Effector memory CD4-positive, alpha-beta T cell (primary cell): ENCODE results near the gene KCNMB2.

ENCODE experiments used
- DNase-seq, 3 donors: peaks; one replicate each; pipeline ENCODE4 v3.0.0-alpha.2; 2020
- H3K27ac ChIP-seq: 2 replicates; pipeline ENCODE4 v1.7.0; 2013; ENCODE audit warnings: mild to moderate bottlenecking, low read length, moderate library complexity; ENCODE audit not compliant: insufficient read depth, poor library complexity, severe bottlenecking
- H3K27me3 ChIP-seq: replicated peaks from 2 replicates; pipeline ENCODE4 v1.7.0; 2013; ENCODE audit warnings: mild to moderate bottlenecking, low read length; ENCODE audit not compliant: insufficient read depth, control insufficient read depth, poor library complexity, severe bottlenecking
- H3K36me3 ChIP-seq: 2 replicates; pipeline ENCODE4 v1.7.0; 2013; ENCODE audit warnings: mild to moderate bottlenecking, low read length, moderate library complexity; ENCODE audit not compliant: control insufficient read depth, insufficient read depth
- H3K4me1 ChIP-seq: 2 replicates; pipeline ENCODE4 v1.7.0; 2013; ENCODE audit warnings: low read length, mild to moderate bottlenecking; ENCODE audit not compliant: control insufficient read depth, insufficient read depth, poor library complexity, severe bottlenecking
- H3K4me3 ChIP-seq: 2 replicates; pipeline ENCODE4 v1.7.0; 2013; ENCODE audit warnings: low read length, low read depth, mild to moderate bottlenecking; ENCODE audit not compliant: insufficient read depth, poor library complexity, severe bottlenecking
- H3K9me3 ChIP-seq: 2 replicates; pipeline ENCODE4 v1.7.0; 2013; ENCODE audit warnings: mild to moderate bottlenecking, low read length, moderate library complexity; ENCODE audit not compliant: control insufficient read depth

KCNMB2 gene

DNA sequence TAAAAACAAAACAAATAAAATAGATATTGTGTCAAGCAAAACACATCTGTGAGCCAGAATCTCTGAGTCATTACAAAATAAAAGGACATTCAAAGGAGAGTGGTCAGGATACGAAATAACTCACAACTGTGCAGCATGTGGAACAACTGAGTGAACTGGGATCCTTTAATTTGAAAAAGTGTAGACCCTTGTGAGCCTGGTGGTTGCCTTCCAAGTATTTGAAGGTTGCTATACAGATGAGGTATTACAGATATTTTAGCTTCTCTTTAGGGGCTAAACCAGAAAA, 26.7 kb downstream of the KCNMB2 start:
- Histone ChIP-seq H3K36me3 (no peaks in the 10 kb centered on the region), H3K4me1 (no peaks in the 10 kb centered on the region), H3K27me3 (no peaks in the 10 kb centered on the region), H3K4me3 (no peak overlapping the region), H3K27ac (no peak overlapping the region), H3K9me3 (no peaks in the 10 kb centered on the region)
- DNase-seq, result no peak

DNA sequence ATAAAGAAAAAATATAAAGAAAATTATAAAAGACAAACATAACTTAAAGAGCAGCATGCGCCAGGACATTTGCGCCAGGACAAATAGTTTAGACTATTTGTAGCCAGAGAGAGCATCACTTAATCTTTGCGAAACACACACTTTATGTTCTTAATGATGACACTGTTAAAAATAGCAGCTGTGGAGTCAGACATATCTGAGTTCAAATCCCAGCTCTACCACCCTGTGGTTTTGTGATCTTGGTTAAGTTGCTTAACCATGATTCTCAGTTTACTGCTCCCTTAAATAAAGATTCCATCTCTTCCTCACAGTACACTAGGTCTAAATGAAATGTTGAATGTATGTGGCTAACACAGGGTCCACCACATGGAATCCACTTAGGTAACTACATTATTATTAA, 31.4 kb downstream of the KCNMB2 start:
- no peak overlapping the region for H3K27ac ChIP-seq
- no peaks in the 10 kb centered on the region for H3K27me3 ChIP-seq
- H3K36me3 ChIP-seq, result no peaks in the 10 kb centered on the region
- no peak for DNase-seq
- H3K4me1 ChIP-seq, result no peaks in the 10 kb centered on the region
- no peak overlapping the region for H3K4me3 ChIP-seq
- no peaks in the 10 kb centered on the region for H3K9me3 ChIP-seq

DNA sequence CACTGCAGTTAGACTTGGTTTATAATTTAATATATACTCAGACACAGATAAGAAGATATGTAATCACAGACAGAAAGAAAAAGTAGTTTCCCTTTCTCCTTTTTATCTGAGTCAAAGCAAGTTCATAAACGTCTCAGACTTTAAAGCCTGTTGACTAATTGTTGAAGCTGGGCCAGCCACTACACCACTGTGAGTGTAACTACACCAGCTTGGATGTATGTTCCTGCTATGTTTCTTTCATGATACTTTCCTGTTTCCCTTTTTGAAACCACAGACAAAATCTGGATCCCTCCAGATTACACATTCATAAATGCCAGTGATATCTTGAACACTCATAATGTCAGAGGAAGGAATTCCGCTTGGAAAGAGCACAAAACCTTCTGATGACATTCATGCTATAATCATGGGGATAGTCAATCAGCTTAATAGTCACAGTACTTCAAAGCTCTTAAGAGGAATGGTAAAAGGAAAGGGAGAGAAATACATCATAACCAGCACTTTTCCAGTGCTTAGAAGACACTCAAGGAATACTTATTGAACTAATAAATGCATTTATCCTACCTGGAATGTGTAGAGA, 32.0 kb downstream of the KCNMB2 start:
- Histone ChIP-seq H3K4me3 (no peak overlapping the region), H3K36me3 (no peaks in the 10 kb centered on the region), H3K27me3 (no peaks in the 10 kb centered on the region), H3K9me3 (no peaks in the 10 kb centered on the region), H3K27ac (no peak overlapping the region), H3K4me1 (no peaks in the 10 kb centered on the region)
- DNase-seq, result no peak

- no peaks in the 10 kb centered on the region for H3K9me3 ChIP-seq
- no peaks in the 10 kb centered on the region for H3K27me3 ChIP-seq
- H3K27ac ChIP-seq, result no peak overlapping the region
These were observed 32.7 kb downstream of the KCNMB2 start for GRCh38 chr3:178568911-178569310.

DNA sequence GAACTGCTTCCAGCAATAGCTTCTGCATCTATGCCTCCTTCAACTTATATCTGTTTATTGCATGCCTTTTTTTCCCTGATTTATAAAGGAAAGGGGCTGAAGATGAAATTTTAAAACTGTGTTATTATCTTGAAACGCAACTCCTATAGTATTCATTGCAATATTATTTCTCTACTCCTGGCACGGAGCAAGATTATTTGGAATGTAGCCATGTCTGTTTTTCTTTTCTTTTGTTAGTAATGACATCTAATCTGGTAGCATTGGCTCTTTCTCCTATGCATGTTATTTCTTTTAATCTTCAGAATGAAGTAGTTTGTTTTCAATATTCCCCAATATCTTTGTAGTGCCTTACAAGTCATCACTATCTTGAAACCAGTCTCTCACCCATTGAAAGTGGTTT, 33.6 kb downstream of the KCNMB2 start:
- Histone ChIP-seq H3K36me3 (no peaks in the 10 kb centered on the region), H3K9me3 (no peaks in the 10 kb centered on the region), H3K4me3 (no peak overlapping the region), H3K27me3 (no peaks in the 10 kb centered on the region), H3K27ac (no peak overlapping the region), H3K4me1 (no peaks in the 10 kb centered on the region)
- DNase-seq, result no peak

More at GRCh38 chr3:178568911-178569310, 32.7 kb downstream of the KCNMB2 start:
- DNase-seq, result no peak
- H3K36me3 ChIP-seq, result no peaks in the 10 kb centered on the region
- H3K4me3 ChIP-seq, result no peak overlapping the region
- H3K4me1 ChIP-seq, result no peaks in the 10 kb centered on the region

GRCh38 chr3:178583963-178584575, 47.8 kb downstream of the KCNMB2 start:
- Histone ChIP-seq H3K27ac (no peak overlapping the region), H3K27me3 (no peaks in the 10 kb centered on the region), H3K4me3 (no peak overlapping the region), H3K36me3 (no peaks in the 10 kb centered on the region), H3K4me1 (no peaks in the 10 kb centered on the region), H3K9me3 (no peaks in the 10 kb centered on the region)
- DNase-seq, result no peak

DNA sequence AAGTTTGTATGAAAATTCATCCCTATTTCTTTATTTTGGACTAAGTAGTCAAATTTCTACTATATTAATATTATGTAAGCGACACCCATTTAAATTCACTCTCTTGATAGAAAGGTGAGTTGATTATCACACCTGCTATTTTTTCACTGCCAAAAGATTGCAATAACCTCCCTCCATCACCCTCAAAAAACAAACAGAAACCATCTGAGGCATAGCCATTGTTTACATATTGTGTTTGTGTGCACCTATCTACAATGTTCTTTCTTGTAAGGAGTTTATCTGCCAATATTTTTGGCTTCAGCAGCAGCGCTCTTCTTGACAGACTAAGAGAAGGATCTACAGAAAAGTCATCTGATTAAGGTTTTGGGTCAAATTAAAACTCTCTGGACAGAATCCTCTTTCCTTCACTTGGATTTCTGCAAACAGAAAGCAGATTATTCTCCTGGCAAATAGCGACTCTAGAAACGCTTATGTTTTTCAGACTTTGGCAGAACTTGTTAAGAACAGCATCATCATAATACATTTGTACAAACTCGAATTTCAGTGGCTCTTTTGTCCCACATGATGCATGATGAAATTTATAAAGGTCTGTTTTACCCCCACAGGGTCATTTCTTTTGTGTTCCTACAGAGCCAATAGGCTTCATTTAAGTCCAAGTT, 48.6 kb downstream of the KCNMB2 start:
- Histone ChIP-seq H3K4me1 (no peaks in the 10 kb centered on the region), H3K27ac (no peak overlapping the region), H3K9me3 (no peaks in the 10 kb centered on the region)

DNA sequence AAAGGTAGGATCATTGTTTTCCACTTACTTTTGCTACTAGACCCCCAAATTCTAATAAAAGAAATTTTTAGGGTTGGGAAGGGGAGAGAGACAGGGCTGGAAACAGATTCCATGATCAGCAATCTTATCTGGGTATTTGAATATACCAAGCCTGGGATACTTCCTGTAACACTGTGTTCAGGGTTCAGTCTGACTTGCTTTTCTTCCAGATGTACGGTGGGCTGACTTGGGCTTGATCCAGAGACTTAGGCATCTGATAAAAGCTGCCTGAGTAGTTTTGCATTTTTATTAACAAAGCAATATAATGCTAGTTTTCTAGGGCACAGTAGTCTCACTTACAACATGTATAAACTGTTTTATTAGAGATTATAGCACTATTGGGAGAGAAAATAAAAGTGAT, 49.2 kb downstream of the KCNMB2 start:
- no peak overlapping the region for H3K27ac ChIP-seq
- no peaks in the 10 kb centered on the region for H3K4me1 ChIP-seq
- H3K9me3 ChIP-seq, result no peaks in the 10 kb centered on the region
- no peaks in the 10 kb centered on the region for H3K27me3 ChIP-seq
- DNase-seq, result no peak
- no peak overlapping the region for H3K4me3 ChIP-seq
- no peaks in the 10 kb centered on the region for H3K36me3 ChIP-seq

More for the DNA sequence above, 48.6 kb downstream of the KCNMB2 start:
- DNase-seq, result no peak
- no peaks in the 10 kb centered on the region for H3K27me3 ChIP-seq
- no peaks in the 10 kb centered on the region for H3K36me3 ChIP-seq
- H3K4me3 ChIP-seq, result no peak overlapping the region

GRCh38 chr3:178586076-178586475, 49.8 kb downstream of the KCNMB2 start:
- Histone ChIP-seq H3K4me1 (no peaks in the 10 kb centered on the region), H3K27me3 (no peaks in the 10 kb centered on the region), H3K36me3 (no peaks in the 10 kb centered on the region)

GRCh38 chr3:178588628-178589027, 52.4 kb downstream of the KCNMB2 start:
- Histone ChIP-seq H3K27ac (no peak overlapping the region), H3K4me1 (no peaks in the 10 kb centered on the region)
- no peak for DNase-seq

More at GRCh38 chr3:178586076-178586475, 49.8 kb downstream of the KCNMB2 start:
- no peak for DNase-seq
- Histone ChIP-seq H3K27ac (no peak overlapping the region), H3K4me3 (no peak overlapping the region), H3K9me3 (no peaks in the 10 kb centered on the region)

More at GRCh38 chr3:178588628-178589027, 52.4 kb downstream of the KCNMB2 start:
- no peaks in the 10 kb centered on the region for H3K27me3 ChIP-seq
- H3K4me3 ChIP-seq, result no peak overlapping the region
- H3K36me3 ChIP-seq, result no peaks in the 10 kb centered on the region
- H3K9me3 ChIP-seq, result no peaks in the 10 kb centered on the region
